Colon (tissue), 2 donors: ENCODE results near the gene PRKCH.
"Not testable (repeated sequence)": the region's sequence is repeated elsewhere in the genome, so short reads cannot be mapped to it uniquely, and the experiment has no call there.

Experiments
- FAIRE-seq: peaks from 2 replicates; lab custom pipeline; 2012; peaks lifted over from hg19 to GRCh38; lab: Jason Lieb, UNC
- donor health status: control.
- donor health status: control.

The PRKCH gene

GRCh38 chr14:61395115-61395725, 73.8 kb downstream of the PRKCH start:
- FAIRE-seq: no peak

- FAIRE-seq: no peak
Observed at GRCh38 chr14:61396279-61396678, 74.9 kb downstream of the PRKCH start.

GRCh38 chr14:61396694-61397093, 75.3 kb downstream of the PRKCH start:
- FAIRE-seq: no peak

GRCh38 chr14:61397615-61398014, 76.2 kb downstream of the PRKCH start:
- FAIRE-seq: no peak

GRCh38 chr14:61398221-61398620, 76.8 kb downstream of the PRKCH start:
- FAIRE-seq: no peak

GRCh38 chr14:61399365-61399764, 78.0 kb downstream of the PRKCH start:
- FAIRE-seq: no peak

- no peak for FAIRE-seq
Observed at GRCh38 chr14:61401461-61401860, 80.1 kb downstream of the PRKCH start.

GRCh38 chr14:61403411-61403810, 82.0 kb downstream of the PRKCH start:
- no peak for FAIRE-seq

GRCh38 chr14:61404637-61405036, 83.3 kb downstream of the PRKCH start:
- no peak for FAIRE-seq

- FAIRE-seq: no peak
Observed at GRCh38 chr14:61406198-61406597, 84.8 kb downstream of the PRKCH start.

GRCh38 chr14:61406675-61407074, 85.3 kb downstream of the PRKCH start:
- no peak for FAIRE-seq

GRCh38 chr14:61408498-61408897, 87.1 kb downstream of the PRKCH start:
- no peak for FAIRE-seq

- FAIRE-seq: no peak
Observed at GRCh38 chr14:61409782-61410181, 88.4 kb downstream of the PRKCH start.

- not testable (repeated sequence) for FAIRE-seq
Observed at GRCh38 chr14:61415934-61416333, 94.6 kb downstream of the PRKCH start.

- no peak for FAIRE-seq
Observed at GRCh38 chr14:61416591-61416990, 95.2 kb downstream of the PRKCH start.

GRCh38 chr14:61417141-61417540, 95.8 kb downstream of the PRKCH start:
- no peak for FAIRE-seq

GRCh38 chr14:61417883-61418455, 96.6 kb downstream of the PRKCH start:
- FAIRE-seq: no peak

GRCh38 chr14:61418746-61419145, 97.4 kb downstream of the PRKCH start:
- FAIRE-seq: no peak

- FAIRE-seq: no peak
Observed at GRCh38 chr14:61419201-61419600, 97.8 kb downstream of the PRKCH start.

GRCh38 chr14:61420326-61420725, 98.9 kb downstream of the PRKCH start:
- FAIRE-seq: no peak

GRCh38 chr14:61421212-61421923, 100.0 kb downstream of the PRKCH start:
- FAIRE-seq: no peak

- no peak for FAIRE-seq
Observed at GRCh38 chr14:61426048-61426447, 104.7 kb downstream of the PRKCH start.

- no peak for FAIRE-seq
Observed at GRCh38 chr14:61428261-61428660, 106.9 kb downstream of the PRKCH start.

GRCh38 chr14:61429316-61429715, 107.9 kb downstream of the PRKCH start:
- no peak for FAIRE-seq
